K562 (cell line): ENCODE results near the gene CDT1. TPM values are rescaled to one million over a fixed set of nuclear protein-coding genes. Genes with fewer than 3 reads are reported as not detected.

Experiments used
- BRD9 ChIP-seq: fragments of 450-650 bp; IDR thresholded peaks from 2 replicates; pipeline ENCODE4 v1.6.1; 2018; ENCODE audit warnings: low read depth; ENCODE audit not compliant: partially characterized antibody
- CC2D1A ChIP-seq: fragments of 450-650 bp; IDR thresholded peaks from 2 replicates; pipeline ENCODE4 v1.6.1; 2017; ENCODE audit warnings: mild to moderate bottlenecking
- ESRRB ChIP-seq: fragments of 250-450 bp; sonication (Bioruptor Pico); IDR thresholded peaks from 2 replicates; pipeline ENCODE4 v1.5.0; 2020; ENCODE audit warnings: mild to moderate bottlenecking, moderate library complexity, borderline replicate concordance
- HDAC8 ChIP-seq: fragments of 450-650 bp; IDR thresholded peaks from 2 replicates; pipeline ENCODE4 v1.6.1; 2016; ENCODE audit warnings: mild to moderate bottlenecking, missing genetic modification characterization, moderate library complexity, missing compliant biosample characterization
- SAFB ChIP-seq: fragments of 200-400 bp; formaldehyde crosslinking; IDR thresholded peaks from 2 replicates; pipeline ENCODE4 v1.6.1; 2017; ENCODE audit warnings: low read depth, low read length, borderline replicate concordance
- polyA plus RNA-seq, 8 experiments: library from polyadenylated mRNA; depleted of rRNA in 4 of 8; stranded (reverse) in 5 of 8; unstranded in 3 of 8; fragments of >200 nt; fragmentation: Nextera tagmentation in 2 of 8; fragmentation: Illumina TruSeq in 1 of 8; extraction: Ambion mirVana in 2 of 8; extraction: Trizol in 1 of 8; gene quantifications; 2 replicates each; pipeline versions ENCODE4 v1.2.1 to v1.2.3, GENCODE V29; 2011 to 2014; ENCODE audit warnings: inconsistent platforms in 1 of 8, missing spikeins in 1 of 8
- total RNA-seq, 7 experiments: library from RNA; depleted of rRNA in 6 of 7; stranded (reverse); fragments of >200 nt in 6 of 7; fragmentation: Illumina TruSeq in 2 of 7; extraction: Trizol in 2 of 7; gene quantifications; 2 replicates each; pipeline versions ENCODE4 v1.2.1 to v1.2.3, GENCODE V29; 2011 to 2021; ENCODE audit warnings: low replicate concordance in 1 of 7
- TF ChIP-seq, protein P1 (sequence below), 2 experiments: fragments of 450-650 bp in 1 of 2; sonication (generic) in 1 of 2; formaldehyde crosslinking in 1 of 2; IDR thresholded peaks; 2 replicates each; pipeline versions ENCODE4 v1.7.1 to v1.9.0; 2016 to 2022; ENCODE audit warnings: inconsistent platforms in 1 of 2, mild to moderate bottlenecking in 1 of 2, missing genetic modification reagents in 1 of 2
- TF ChIP-seq, protein P2 (sequence below), 2 experiments: fragments of 450-650 bp; IDR thresholded peaks; 2 replicates each; pipeline ENCODE4 v1.6.1; 2016; ENCODE audit warnings: mild to moderate bottlenecking in 2 of 2, borderline replicate concordance in 1 of 2, low read depth in 1 of 2, moderate library complexity in 1 of 2

The CDT1 gene
- total and polyA plus RNA-seq, 9 of the 15 experiments (the other 6 are each of a cell fraction or from before 2014, with no cell fraction given), result 0.92 to 178 (median 14.2) TPM

DNA sequence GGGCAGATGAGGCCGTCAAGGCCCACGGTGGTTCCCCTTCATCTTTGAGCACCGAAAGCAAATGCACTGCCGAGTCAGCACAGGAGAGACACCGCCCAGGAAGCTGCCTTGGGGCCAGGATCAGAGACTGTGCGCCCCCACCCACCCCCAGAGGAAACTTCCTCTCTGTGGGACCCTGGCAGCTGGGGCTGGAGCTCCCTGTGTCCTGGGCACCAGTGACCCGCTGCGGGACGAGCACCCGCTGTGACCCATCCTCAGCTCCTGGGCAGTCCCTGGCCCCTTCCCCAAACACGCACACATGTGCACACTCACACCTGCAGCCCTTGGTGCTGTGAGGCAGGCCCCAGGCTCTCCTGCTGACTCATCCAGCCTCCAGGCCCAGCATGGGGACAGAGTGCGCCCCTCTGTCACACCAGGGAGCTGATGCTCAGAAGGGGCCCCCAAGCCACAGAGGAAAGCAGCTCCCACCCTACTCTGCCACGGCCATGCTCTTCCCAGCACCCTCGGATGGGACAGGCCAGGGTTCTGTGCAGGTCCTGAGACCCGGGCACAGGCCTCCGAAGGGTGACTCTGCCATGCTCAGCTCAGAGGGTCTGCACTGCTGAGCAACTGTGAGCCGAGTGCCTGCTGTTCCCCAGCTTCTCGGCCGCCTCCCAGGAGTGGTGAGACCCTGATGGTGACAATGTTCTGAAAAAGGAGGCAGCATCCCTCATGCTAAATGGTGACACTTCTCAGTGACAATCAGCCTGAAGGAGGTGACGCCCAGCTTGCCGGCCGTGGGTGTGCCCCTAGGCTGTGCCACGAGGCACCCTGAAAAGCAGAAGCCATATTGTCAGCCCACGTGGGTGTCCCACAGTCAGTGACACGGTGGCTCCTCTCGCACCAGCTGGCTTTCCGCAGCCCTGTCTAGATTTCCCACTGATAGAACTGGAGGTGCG lies 22.2 kb upstream of the CDT1 start (continued):
- TF ChIP-seq CC2D1A (no peak), ESRRB (CRISPR knock-in tag) (no peak), SAFB (peak; percentile 67; the same call in 1 of the 2 replicates), HDAC8 (tag) (0 out of 2 replicates have a peak, but pooled peaks have one; percentile 33), BRD9 (peak; percentile 97)
- TF ChIP-seq, protein P1, sequence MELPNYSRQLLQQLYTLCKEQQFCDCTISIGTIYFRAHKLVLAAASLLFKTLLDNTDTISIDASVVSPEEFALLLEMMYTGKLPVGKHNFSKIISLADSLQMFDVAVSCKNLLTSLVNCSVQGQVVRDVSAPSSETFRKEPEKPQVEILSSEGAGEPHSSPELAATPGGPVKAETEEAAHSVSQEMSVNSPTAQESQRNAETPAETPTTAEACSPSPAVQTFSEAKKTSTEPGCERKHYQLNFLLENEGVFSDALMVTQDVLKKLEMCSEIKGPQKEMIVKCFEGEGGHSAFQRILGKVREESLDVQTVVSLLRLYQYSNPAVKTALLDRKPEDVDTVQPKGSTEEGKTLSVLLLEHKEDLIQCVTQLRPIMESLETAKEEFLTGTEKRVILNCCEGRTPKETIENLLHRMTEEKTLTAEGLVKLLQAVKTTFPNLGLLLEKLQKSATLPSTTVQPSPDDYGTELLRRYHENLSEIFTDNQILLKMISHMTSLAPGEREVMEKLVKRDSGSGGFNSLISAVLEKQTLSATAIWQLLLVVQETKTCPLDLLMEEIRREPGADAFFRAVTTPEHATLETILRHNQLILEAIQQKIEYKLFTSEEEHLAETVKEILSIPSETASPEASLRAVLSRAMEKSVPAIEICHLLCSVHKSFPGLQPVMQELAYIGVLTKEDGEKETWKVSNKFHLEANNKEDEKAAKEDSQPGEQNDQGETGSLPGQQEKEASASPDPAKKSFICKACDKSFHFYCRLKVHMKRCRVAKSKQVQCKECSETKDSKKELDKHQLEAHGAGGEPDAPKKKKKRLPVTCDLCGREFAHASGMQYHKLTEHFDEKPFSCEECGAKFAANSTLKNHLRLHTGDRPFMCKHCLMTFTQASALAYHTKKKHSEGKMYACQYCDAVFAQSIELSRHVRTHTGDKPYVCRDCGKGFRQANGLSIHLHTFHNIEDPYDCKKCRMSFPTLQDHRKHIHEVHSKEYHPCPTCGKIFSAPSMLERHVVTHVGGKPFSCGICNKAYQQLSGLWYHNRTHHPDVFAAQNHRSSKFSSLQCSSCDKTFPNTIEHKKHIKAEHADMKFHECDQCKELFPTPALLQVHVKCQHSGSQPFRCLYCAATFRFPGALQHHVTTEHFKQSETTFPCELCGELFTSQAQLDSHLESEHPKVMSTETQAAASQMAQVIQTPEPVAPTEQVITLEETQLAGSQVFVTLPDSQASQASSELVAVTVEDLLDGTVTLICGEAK (IDR thresholded peaks at IDR 0.05), result peak; percentile 50; the same call in 1 of the 2 replicates
- TF ChIP-seq, protein P1 (CRISPR knock-in tag; IDR thresholded peaks at IDR 0.05), result no peak
- TF ChIP-seq, protein P2, sequence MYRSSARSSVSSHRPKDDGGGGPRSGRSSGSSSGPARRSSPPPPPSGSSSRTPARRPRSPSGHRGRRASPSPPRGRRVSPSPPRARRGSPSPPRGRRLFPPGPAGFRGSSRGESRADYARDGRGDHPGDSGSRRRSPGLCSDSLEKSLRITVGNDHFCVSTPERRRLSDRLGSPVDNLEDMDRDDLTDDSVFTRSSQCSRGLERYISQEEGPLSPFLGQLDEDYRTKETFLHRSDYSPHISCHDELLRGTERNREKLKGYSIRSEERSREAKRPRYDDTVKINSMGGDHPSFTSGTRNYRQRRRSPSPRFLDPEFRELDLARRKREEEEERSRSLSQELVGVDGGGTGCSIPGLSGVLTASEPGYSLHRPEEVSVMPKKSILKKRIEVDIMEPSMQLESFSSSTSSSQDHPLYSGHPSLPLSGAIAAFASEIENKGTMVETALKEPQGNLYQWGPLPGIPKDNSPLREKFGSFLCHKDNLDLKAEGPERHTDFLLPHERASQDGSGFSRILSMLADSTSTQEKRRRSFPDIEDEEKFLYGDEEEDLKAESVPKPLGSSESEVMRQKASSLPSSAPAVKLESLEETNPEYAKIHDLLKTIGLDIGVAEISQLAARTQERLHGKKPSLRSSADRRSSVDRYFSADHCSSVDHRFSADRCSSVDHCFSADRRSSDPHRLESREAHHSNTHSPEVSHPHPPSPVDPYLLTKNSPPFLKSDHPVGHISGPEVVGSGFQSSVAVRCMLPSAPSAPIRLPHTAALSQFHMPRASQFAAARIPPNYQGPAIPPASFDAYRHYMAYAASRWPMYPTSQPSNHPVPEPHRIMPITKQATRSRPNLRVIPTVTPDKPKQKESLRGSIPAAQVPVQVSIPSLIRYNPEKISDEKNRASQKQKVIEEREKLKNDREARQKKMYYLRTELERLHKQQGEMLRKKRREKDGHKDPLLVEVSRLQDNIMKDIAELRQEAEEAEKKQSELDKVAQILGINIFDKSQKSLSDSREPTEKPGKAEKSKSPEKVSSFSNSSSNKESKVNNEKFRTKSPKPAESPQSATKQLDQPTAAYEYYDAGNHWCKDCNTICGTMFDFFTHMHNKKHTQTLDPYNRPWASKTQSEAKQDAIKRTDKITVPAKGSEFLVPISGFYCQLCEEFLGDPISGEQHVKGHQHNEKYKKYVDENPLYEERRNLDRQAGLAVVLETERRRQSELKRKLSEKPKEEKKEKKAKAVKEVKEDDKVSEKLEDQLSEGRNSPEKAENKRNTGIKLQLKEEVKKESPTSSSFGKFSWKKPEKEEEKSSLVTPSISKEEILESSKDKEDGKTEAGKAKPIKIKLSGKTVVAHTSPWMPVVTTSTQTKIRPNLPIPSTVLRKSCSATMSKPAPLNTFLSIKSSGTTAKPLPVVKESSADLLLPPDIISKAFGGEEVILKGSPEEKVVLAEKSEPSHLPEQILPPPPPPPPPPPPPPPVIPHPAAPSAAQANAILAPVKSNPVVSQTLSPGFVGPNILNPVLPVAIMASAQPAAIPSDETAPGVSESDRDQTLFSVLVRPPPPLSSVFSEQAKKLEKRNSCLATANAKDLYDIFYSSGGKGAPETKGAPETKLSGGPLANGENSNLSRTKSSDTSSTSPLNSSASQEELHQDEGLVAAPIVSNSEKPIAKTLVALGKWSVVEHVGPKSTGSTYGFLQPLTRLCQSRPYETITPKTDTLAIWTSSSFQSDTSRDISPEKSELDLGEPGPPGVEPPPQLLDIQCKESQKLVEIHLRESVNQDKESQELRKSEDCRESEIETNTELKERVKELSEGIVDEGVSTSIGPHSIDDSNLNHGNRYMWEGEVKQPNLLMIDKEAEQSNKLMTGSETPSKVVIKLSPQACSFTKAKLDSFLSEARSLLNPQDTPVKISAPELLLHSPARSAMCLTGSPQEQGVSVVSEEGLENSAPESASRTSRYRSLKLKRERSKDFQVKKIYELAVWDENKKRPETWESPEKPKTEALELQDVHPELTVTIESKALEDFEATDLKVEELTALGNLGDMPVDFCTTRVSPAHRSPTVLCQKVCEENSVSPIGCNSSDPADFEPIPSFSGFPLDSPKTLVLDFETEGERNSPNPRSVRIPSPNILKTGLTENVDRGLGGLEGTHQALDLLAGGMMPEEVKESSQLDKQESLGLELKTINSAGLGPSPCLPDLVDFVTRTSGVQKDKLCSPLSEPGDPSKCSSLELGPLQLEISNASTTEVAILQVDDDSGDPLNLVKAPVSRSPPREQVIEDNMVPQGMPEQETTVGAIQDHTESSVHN (IDR thresholded peaks at IDR 0.05; ENCODE audit: borderline replicate concordance in 1 of 2, low read depth in 1 of 2), result peak in 1 of 2 experiments; percentile 51; a peak in 1 of 4 replicates
